ENCODE data around the gene TRIM40.
"Not testable (repeated sequence)": the region's sequence is repeated elsewhere in the genome, so short reads cannot be mapped to it uniquely, and the experiment has no call there.

Gene TRIM40

GRCh38 chr6:30163090-30163917, 27.4 kb downstream of the TRIM40 start, which contains the start of gene TRIM15:
TSS of gene TRIM15 (plus strand) at chr6:30163546. CDS start at chr6:30163685, 139 bp downstream.
- Mint-ChIP-seq H3K27me3 (ENCODE audit: low read depth) (peaks cover 48% of the 10 kb centered on the region), H3K9me3 (no peaks in the 10 kb centered on the region), H3K27ac (no peak within 1 kb of the TSS), H3K36me3 (ENCODE audit: low read depth) (no peaks in the 10 kb centered on the region), H3K4me3 (no peak within 1 kb of the TSS), H3K4me1 (no peaks in the 10 kb centered on the region)
- TF ChIP-seq CTCF (IDR thresholded peaks at IDR 0.05; ENCODE audit: unreplicated experiment in 3 of 3), result no peak

DNA sequence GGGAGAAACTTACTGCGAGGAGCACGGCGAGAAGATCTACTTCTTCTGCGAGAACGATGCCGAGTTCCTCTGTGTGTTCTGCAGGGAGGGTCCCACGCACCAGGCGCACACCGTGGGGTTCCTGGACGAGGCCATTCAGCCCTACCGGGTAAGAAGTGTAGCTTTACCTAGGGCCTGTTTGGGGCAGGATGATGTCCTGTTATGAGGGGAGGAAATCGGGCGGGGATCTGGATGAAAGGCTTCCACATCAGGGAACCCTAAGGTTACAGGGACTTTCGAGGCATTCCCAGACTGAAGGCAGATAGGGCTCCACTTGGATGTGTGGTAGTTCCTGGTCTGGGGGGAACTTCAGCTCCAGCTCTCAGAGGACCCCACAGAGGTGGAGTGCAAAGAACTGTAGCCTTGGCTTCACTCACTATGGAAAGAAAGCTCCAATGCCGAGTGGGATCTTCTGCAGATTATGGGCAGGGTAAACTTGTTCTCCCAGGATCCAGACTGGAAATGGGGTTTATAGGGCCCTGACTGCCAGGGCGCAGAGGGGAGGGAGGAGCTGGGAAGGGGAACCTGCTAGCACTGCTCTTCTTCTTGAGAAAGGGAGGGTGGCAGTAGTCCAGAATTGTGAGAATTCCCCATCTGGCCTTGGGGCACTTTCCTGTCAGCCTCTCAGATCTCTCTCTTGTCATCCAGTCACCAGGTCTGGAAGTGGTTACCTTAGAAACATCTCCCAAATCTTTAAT, 28.1 kb downstream of the TRIM40 start:
- no peaks in the 10 kb centered on the region for H3K9me3 Mint-ChIP-seq
- no peak for TF ChIP-seq CTCF (IDR thresholded peaks at IDR 0.05; ENCODE audit: unreplicated experiment in 3 of 3)
- peaks cover 52% of the 10 kb centered on the region for H3K27me3 Mint-ChIP-seq (ENCODE audit: low read depth)
- no peaks in the 10 kb centered on the region for H3K4me1 Mint-ChIP-seq
- no peaks in the 10 kb centered on the region for H3K36me3 Mint-ChIP-seq (ENCODE audit: low read depth)
- no peak overlapping the region for H3K4me3 Mint-ChIP-seq
- no peak overlapping the region for H3K27ac Mint-ChIP-seq

GRCh38 chr6:30164714-30165113, 28.8 kb downstream of the TRIM40 start:
- H3K9me3 Mint-ChIP-seq, result no peaks in the 10 kb centered on the region
- no peak for TF ChIP-seq CTCF (IDR thresholded peaks at IDR 0.05; ENCODE audit: unreplicated experiment in 3 of 3)
- H3K4me3 Mint-ChIP-seq, result no peak overlapping the region
- peaks cover 55% of the 10 kb centered on the region for H3K27me3 Mint-ChIP-seq (ENCODE audit: low read depth)
- no peaks in the 10 kb centered on the region for H3K36me3 Mint-ChIP-seq (ENCODE audit: low read depth)
- no peak overlapping the region for H3K27ac Mint-ChIP-seq
- H3K4me1 Mint-ChIP-seq, result no peaks in the 10 kb centered on the region

DNA sequence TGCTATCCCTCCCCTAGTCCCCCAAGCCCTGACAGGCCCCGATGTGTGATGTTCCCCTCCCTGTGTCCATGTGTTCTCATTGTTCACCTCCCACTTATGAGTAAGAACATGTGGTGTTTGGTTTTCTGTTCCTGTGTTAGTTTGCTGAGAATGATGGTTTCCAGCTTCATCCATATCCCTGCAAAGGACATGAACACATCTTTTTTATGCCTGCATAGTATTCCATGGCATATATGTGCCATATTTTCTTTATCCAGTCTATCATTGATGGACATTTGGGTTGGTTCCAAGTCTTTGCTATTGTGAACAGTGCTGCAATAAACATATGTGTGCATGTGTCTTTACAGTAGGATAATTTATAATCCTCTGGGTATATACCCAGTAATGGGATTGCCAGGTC, 29.3 kb downstream of the TRIM40 start:
- not testable (repeated sequence) for H3K9me3 Mint-ChIP-seq; H3K4me1 Mint-ChIP-seq; H3K36me3 Mint-ChIP-seq (ENCODE audit: low read depth); H3K4me3 Mint-ChIP-seq; H3K27ac Mint-ChIP-seq
- H3K27me3 Mint-ChIP-seq (ENCODE audit: low read depth), result peaks cover 56% of the 10 kb centered on the region

DNA sequence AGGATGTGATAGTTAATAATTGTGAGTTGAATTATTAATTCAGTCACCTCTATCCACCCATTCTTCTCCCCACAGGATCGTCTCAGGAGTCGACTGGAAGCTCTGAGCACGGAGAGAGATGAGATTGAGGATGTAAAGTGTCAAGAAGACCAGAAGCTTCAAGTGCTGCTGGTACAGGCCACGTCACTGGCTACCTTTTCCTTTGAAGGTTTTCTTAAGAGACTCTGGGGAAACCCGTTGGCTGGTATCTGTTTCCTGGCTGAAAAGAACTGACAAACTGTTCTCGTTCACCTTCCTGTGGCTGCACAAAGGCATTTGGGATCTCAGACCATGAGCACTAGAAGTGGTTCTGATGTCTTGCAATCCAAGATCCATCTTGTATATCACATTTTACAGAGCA, 31.2 kb downstream of the TRIM40 start:
- Mint-ChIP-seq H3K36me3 (ENCODE audit: low read depth) (no peaks in the 10 kb centered on the region), H3K27me3 (ENCODE audit: low read depth) (peaks cover 73% of the 10 kb centered on the region), H3K9me3 (no peaks in the 10 kb centered on the region), H3K4me1 (no peaks in the 10 kb centered on the region), H3K27ac (no peak overlapping the region), H3K4me3 (no peak overlapping the region)
- no peak for TF ChIP-seq CTCF (IDR thresholded peaks at IDR 0.05; ENCODE audit: unreplicated experiment in 3 of 3)

DNA sequence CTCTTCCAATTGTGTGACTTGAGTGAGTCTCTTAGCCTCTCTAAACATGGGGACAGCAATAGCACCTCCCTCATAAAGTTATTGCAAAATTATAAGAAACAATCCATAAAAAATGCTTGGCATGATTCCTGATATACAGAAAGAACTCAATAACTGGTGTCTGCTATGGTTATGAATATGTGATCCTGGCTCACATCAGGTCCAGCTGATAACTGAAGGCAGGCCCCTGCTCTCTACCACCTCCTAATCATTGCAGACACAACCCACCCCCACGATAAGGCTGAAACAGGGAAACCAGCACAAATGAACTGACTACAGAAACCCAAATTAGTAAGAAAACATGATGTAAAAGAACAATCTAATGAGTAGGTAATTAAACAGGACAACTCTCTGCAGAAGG, 32.8 kb downstream of the TRIM40 start:
- no peak overlapping the region for H3K27ac Mint-ChIP-seq
- TF ChIP-seq CTCF (IDR thresholded peaks at IDR 0.05; ENCODE audit: unreplicated experiment in 3 of 3), result no peak
- no peaks in the 10 kb centered on the region for H3K9me3 Mint-ChIP-seq
- no peaks in the 10 kb centered on the region for H3K36me3 Mint-ChIP-seq (ENCODE audit: low read depth)
- no peaks in the 10 kb centered on the region for H3K4me1 Mint-ChIP-seq
- no peak overlapping the region for H3K4me3 Mint-ChIP-seq
- peaks cover 89% of the 10 kb centered on the region for H3K27me3 Mint-ChIP-seq (ENCODE audit: low read depth)

Data from nephron (organoid).